ENCODE data around the gene ITGA5.
A peak's percentile ranks its signal among the peaks of the same experiment; 100 is the strongest.

Gene ITGA5

DNA sequence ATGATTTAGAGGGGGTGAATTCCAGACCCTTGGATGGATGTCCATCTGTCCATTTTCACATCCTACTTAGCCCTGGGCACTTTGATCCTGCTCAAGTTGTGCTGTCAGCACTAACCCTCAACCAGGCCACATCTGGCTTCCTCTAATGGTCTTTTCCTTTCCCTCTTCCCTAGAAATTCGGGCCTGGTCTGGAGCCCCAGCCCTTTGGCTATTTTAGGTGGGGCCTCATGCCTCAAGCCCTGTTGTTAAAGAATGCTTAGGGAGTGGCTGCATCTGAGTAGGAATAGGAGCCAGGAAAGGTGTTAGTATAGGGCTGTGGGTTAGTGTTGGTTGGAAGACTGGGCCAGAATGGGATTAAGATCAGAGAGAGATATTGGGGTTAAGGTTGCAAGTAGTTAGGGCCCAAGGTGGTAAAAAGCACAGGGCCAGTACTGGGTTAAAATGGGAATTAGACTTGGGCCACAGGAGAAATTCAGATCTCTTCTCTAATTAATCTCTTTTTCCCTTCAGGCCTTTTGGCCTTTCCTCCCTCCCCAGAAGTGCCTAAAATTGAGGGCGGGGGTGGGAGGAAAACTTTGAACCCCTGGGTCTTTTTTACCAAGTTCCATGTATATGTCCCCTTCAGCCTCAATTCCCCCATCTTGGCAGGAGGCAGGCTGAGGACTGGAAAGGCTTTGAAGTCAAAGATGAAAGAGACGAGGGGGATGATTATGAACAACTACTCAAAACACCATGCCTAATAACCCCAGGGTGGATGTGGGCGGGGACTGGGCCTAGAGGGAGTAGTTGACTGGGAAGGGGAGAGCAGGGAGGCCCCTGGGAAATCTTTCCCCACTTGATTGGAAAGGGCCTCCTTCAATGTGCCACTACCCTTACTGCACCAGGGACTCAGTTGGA lies 30.6 kb downstream of the ITGA5 start:
- no peak for DNase-seq

DNA sequence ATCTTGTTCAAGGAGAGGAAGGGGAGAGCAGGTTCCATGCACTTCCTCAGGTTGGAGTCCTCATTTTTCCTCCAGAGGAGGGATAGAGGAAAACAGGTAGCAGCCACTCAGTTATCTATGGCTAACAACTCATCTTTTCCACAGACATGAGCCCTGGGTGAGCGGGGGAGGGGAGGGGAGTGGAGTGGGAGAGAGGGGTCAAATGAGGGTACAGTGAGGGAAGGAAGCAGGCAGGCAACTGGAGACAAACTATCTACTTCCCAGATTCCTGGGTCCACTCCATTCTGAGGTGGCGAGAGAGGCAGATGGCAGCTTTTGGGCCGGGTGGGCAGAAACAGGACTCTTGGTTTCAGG lies 32.0 kb downstream of the ITGA5 start:
- no peak for DNase-seq

DNA sequence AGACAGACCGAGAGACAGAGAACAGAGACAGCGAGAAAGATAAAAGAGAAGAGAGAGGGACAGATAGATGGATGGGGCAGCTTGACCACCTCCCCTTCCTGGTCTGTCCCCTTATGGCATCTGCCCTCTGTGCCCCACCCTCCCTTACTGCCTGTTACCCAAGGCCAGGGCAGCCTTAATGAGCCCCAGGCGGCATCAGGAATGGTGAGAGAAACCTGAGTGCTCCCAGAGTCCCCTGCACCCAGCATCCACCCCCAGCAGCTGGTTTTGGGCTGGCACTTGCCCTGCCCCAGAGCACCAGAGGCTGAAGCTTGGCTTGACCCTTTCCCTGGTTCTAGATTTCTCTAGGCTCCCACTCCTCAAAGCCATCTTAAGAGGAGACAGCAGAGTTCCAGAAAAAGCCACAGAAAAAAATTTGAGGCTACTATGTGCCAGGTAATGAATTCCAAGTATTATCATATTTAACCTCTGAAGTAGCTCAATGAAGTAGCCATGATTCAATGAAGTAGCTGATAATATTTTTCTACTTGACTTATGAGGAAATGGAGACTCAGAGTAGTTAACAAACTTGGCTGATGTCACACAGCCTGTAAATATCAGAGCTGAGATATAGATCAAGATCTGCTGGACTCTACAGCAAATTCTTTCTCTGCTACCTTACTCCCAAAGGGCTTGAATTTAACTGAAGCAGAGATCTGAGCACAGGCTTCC lies 32.5 kb downstream of the ITGA5 start:
- no peak for DNase-seq

DNA sequence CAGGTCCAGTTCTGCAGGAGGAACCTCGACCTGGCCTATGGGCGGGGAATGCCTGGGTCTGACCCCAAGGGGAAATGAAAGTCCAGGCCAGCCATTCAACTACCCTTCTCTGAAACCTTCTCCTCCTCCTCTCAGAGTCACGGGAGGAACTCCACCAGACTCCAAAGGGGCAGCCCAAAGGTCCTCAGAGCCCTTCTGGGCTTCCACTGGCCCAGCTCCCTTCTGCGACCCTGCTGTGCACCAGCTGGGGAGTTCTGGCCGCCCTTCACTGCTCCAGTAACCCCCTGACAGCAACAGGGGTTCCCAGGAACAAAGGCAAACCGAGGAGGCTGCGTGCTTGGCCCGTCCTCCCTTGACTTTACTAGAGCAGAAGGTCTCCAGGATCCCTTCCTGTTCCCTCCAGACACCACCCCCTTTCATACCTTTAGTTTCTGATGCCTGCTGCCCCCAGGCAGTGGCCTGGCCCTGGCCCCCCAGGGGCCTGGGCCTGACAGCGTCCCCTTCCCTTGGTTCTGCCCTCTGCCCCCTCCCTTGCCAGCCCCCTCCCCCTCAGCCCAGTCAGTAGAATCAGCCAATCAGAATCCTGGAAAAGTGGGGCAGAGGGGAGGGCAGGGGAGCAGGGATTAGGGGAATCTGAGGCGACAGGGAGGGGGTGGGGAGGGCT lies 33.7 kb downstream of the ITGA5 start:
- DNase-seq = no peak

DNA sequence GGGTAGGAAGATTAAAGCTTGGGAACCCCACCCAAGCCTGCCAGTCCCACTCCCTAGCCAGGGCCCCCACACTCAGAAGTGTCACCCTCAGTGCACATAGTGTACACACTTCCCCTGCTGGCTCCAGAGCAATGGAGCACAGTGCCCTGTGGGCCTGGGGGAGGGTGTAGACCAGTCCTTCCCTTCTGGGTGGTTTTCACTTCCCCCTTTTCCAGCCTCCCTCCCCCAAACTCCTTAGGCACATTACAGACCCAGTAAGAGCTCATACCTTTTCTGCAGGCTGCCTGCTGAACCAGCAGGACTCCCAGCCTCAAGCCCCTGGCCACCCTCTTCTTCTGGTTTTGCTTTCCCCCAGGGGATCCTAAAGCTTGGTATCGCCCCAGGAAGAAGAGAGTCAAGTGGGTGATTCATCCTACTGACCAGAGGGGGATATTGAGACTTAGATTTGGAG lies 34.5 kb downstream of the ITGA5 start, which contains the start of gene ZNF385A:
Gene ZNF385A (minus strand): TSS at position 143 of the 451 bp plus-strand sequence. CDS start 219 bp downstream, outside the sequence.
- no peak for DNase-seq

DNA sequence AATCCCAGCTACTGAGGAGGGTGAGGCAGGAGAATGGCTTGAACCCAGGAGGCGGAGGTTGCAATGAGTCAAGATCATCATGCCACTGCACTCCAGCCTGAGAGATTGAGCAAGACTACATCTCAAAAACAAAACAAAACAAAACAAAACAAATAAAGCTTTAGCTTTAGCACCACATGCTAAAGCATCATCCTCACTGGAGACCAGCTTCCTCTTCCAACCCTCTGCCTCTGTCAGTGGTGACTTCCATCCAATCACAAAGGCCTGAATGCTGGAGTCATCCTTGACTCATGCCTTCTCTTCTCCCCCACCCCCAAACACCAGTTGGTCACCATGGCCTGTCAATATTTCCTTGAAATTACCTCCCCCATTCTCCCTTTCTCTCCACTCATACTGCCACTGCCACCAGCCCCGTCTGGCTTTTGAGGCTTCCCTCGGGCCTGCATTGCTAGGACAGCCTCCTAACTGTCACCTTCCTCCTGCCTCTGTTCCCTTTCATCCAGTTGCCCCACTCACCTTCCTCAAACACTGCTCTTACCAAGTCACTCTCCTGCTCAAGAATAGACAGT lies 35.9 kb downstream of the ITGA5 start:
- DNase-seq = no peak

DNA sequence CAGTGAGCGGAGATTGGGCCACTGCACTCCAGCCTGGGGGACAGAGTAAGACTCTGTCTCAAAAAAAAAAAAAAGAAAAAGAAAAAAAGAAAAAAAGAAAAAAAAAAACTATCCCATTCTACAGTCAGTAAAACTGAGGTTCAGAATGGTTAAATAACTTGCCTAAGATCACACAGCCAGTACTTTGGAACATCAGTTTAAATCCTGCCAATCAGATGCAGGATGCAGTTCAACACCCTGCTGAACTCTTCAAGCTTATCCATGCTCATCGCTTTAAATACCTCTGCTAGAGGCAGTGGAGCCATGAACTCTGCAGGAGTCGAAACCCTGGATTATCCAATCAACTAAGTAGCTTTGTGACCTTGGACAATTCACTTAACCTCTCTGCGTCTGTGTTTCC lies 37.9 kb downstream of the ITGA5 start:
- no peak for DNase-seq

DNA sequence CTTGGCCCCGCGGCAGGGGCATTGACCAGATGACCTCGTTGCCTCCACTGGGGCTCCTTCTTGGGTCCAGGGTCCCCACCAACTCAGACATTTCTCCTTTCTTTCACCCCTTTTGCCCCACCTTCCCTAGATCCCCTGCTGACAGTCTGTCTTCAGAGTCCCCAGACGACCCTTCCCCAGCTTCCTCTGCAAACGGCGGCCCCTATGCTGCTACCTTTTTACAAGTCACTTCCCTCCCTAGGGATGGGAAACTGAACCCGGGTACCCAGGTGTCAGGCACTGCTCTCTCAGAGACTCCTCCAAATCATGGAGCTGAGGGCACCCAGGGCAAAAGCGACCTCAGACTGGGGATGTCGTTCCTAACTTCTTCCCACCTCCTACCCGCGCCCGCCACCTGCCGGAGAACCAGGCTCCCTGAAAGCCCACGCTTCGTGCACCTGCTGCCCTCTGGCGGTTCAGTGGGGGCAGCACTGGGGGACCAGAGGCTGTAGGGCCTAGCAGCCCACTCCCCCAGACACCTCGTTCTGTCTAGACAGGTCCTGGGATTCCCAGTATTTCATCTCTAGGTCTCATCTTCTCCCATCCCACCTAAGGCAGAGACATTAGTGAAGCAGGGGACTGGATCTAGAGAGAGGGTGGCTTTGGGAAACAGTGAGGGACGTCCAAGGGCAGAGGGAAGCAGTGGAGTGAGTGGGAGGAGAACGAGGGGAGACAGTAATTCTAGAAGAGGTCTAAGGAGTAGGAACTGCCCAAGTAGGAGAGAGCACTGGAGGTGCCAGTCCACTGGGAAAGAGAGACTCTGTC lies 39.5 kb downstream of the ITGA5 start:
- peak; percentile 71 to 86 (median 82) for DNase-seq

DNA sequence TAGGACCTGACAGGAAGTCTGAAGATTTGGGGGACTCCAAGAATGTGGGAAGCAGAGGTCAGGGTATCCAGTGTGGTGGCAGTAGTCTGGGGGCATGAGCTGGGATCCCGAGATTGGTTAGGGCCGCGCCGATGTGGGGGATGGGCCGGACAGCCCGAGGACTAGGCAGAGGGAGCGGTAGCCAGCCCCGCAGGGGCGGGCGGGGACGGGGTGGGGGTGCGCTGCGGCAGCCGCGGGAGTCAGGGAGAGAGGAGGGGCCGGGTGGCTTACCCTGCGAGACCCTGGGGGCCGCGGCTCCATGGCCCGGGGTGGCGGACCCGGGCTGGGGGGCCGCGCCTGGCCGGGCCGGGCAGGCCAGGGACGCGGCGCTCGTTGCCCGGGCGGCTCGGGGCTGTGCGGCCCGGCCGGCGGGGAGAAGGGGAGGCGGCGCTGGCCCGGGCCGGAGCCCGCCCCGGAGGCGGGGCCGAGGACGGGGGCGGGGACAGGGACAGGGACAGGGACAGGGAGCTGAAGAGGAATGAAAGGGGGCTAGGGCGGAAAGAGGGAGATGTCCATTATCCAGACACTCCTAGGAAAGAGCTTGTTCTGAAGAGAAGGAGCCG lies 40.2 kb downstream of the ITGA5 start:
- no peak for DNase-seq

DNA sequence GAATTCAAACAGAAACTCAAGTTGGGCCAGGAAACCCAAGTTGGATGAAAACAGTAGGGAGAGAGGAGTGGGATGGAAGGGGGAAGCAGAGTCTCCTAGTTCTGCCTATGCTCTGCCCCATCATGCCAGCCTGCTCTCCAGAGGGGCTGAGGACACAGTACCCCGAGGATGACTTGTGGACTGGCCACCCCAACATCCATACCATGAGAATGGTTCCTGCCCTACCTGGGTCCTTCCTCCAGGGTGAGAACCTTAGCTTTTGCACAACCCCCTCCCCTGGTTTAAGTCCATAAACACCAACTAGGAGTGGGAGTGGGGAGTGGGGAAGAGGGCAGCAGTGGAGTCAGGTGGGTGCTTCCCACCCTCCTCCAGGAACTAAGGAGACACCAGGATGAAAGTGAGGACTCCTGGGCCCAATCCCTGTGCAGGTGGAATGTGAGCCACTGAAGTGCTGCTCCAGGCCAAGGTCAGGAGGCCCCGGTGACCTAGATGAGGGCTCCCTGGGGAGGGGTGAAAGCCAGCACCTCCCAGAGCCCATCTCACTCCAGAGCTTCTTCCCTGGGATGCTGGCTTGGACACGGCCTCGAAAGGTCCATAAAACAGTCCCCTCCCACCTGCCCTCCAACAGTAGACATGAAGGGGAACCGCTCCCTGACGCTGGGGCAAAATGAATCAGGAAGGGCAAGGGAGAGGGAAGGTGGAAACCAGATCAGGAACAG lies 41.1 kb downstream of the ITGA5 start:
- DNase-seq = no peak

DNA sequence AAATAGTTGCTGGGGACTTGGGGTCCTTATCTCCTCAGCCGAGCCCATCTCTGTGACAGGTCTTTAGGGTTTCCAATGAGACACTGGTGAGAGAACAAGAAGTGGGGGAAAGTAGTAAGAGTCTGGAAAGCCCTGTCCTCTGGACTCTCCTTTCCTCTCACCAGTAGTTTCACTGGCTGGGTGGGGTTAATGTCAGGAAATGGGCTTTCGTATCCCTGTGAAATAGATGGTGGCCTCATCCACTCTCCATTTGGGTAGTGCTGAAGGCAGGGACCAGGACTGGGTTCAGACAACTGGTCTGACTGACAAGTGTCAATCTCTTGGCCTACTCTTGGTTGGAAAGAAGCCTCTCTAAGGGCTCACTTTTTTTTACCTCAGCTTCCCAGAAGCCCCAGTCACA lies 42.1 kb downstream of the ITGA5 start:
- DNase-seq = no peak

DNA sequence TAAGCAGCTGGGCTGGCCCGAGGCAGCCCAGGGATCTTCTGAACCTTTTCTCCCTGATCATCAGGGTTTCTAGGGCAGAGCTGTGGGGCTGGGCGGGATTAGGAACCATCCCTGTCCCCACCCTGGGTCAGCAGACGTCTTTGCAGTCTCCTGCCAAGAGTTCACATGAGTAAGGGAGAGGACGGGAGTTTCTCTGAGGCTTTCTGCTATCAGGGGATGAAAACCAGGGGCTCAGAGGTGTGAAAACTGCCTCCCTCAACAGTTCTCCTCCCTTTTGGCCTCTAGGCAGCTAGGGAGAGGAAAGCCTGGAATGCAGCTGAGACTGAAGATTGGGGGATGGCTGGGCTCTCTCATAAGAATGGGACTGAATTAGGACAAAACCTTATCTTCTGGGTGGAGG lies 42.5 kb downstream of the ITGA5 start:
- no peak for DNase-seq

DNA sequence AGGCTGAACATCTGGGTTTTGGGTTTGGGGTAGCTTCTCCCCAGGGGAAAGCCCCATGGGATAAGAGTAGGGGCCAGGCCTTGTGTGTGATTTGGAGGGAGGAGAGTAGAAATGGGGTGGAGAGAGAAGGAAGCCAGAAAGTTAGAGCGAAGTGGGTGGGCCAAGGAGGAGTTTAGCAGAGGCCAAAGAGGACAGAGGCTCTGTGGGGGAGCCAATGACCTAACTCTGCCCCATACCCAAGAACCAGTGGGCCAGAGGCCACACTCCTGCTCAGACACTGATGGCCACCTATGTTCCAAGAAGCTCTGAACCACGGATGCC lies 43.8 kb downstream of the ITGA5 start:
- no peak for DNase-seq

DNA sequence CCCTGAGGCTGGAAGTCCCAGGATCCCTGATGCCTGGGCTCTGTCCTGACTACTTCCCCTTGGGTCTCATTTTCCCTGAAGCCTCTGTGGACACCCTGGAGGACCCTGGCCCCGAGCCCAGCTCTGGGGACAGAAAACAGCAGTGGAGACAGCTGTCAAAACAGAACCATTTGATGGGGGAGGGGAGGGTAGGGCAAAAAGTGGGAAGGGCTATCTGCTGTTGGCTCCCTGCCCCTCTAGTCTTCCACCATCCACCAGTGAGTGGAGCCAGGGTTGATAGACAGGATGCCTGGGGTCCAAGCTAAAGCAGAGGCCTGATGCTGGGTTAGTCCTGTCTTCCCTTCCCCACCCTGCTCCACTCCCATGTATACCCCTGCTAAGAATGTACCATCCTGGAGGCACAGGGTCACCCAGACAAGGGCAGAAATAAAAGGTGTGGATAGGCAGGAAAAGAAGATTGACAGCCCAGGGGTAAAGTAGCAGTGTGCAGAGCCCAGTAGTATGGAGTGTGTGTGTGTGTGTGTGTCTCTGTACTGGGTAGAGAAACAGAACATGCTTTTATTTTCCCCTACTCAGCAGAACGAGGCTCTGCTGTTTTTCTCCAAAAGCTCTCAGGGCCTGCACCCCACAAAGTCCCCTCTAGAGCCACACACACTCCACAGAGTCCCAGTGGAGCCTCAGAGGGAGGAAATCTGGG lies 44.4 kb downstream of the ITGA5 start:
- DNase-seq = no peak

DNA sequence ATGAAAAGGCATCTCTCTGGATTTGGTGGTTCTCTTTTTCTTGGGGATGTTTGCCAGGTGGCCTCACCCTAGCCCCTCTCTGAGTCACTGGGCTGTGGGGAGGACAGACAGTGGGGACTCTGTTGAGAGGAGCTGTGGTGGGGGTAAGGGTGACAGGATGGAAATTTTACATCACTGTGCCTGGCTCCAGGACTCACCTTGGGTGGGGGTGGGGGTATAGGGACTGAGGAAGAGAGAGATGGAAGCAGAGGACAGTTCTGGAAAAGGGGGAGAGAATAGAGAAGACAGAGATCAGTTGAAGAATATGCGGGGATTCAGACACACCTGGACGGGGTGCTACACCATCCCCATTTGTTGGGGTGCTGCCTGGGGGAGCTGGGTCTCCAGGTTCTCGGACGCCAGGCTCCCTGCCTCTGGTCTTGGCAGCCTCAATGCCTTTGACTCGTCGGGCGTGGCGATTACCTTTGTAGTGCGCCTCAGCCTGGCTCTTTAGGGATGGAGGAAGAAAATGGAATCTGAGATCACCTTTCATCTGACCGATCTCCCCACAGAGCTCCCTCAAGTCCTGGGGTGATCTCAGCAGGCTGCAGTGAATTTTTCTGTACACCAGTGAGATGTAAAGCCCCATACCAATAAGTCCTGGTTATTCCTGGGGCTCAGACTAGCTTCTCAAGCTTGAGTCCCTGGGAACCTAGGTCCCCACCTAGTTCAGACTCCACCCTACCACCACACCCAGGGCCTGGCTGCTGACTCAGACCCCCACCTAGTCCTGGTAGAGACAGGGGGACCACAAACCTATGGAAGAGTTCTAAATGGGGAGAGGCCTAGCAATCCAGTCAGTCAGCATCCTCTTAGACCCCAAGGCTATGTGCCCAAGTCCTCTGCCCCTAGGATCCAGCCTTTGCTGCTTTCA lies 45.2 kb downstream of the ITGA5 start:
- no peak for DNase-seq

DNA sequence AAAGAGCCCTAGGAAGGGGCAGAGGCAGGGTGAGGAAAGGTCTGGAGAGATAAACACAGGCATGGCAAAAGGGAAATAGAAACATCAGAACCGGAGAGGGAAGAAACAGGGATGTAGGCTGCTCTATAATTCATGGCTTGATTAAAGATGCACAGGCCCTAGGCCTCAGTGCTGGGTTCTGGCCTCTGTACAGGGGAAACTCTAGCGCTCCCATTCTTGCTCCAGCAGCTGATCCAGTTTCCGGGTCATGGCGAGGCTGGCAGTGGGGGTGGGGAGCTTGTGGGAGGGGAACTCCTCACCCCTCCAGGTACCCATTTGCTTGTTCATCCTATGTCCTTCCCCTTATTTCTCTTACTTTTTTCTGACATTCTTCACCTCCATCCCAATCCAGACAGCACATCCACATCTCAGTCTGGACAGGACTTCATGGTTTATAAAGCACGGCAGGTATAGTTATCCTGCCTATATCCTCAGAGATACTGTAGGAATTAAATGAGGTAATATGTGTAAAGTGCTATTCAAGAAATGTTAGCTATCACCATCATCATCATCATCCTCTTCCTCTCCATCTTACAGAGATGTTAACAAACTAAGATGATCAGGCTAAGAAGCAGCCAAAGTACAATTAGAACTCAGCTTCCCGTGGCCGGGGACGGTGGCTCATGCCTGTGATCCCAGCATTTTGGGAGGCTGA lies 46.8 kb downstream of the ITGA5 start:
- DNase-seq = no peak

DNA sequence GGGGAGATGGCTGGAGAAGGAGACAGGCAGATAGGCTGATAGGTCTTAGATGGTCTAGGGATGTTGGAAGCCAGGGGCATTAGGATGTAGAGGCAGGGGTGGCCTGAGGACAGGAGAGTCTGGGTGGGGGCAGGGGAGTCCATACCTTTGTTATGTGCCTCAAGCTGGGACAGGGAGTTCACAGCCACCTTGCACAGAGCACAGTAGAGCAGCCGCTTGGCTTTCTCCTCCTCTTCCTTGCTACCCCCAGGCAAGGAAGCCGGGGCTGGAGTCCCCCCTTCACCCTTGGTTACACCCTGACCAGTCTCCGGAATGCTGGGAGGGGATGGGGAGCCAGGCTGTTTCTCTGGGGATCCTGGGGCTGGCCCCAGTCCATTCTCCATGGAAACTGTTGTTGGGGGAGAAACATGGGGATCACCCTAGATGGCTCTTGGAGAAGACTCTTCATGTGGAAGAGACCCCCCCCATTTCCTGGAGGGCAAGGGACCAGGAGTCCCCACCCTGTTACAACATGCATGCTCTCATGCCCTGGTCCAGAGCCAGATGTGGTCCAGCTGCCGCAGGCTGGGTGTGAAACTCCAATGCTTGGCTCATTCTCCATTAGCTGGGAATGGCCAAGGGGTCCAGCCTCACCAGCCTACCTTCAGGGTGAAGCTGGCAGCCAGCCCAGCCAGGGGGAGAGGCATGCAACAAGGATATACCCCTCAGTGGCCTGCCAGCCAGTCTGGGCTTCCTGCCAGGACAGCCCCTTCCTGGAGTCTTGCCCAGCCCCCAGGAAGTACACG lies 47.5 kb downstream of the ITGA5 start:
- no peak for DNase-seq

DNA sequence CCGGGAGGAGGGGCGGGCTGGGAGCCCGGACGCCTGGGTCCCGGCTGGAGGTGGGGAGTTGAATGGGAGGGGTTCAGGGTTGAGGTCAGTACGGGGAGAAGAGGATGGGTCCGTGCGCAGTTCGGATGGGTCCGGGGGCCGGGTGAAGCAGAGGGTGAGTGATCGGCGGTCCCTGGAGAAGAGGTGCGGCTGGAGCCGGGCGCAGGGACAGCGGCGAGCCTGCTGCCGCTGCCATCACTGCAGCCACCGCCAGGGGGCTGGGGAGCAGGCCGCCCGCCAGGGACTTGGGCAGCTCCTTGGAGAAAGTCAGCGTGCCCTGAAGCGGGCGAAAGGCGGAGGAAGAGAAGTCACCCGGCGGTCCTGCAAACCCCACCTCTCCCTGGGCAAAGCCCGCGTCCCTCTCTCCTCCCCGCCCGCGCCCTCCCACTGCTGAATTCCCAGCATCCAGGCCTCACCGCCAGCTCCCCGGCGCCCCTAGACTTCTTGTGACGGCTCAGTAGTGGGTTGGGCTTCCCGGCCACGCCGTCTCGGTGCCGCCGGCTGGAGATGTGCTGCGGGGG lies 48.8 kb downstream of the ITGA5 start:
- DNase-seq = no peak
